LNCAP (cell line): ENCODE results near the gene OLFML2B.

ENCODE experiments used
- CTCF ChIP-seq: fragments of 450-650 bp; IDR thresholded peaks from 2 replicates; pipeline ENCODE4 v1.5.1; 2017; ENCODE audit warnings: mild to moderate bottlenecking

The OLFML2B gene

GRCh38 chr1:161970633-161971032, 53.0 kb downstream of the OLFML2B start:
- TF ChIP-seq CTCF, result no peak

- no peak for TF ChIP-seq CTCF
Observed at GRCh38 chr1:161970036-161970435, 53.6 kb downstream of the OLFML2B start.

GRCh38 chr1:161966067-161966466, 57.6 kb downstream of the OLFML2B start:
- TF ChIP-seq CTCF, result no peak

GRCh38 chr1:161962091-161962887, 61.4 kb downstream of the OLFML2B start:
- no peak for TF ChIP-seq CTCF

GRCh38 chr1:161958425-161958824, 65.2 kb downstream of the OLFML2B start:
- no peak for TF ChIP-seq CTCF

- TF ChIP-seq CTCF, result no peak
Observed at GRCh38 chr1:161956930-161957329, 66.7 kb downstream of the OLFML2B start.

GRCh38 chr1:161956097-161956496, 67.6 kb downstream of the OLFML2B start:
- no peak for TF ChIP-seq CTCF

GRCh38 chr1:161955606-161956005, 68.1 kb downstream of the OLFML2B start:
- TF ChIP-seq CTCF, result no peak
